ENCODE results near the gene SMYD3.

Gene SMYD3

GRCh38 chr1:246283771-246284410 lies 223.2 kb downstream of the SMYD3 start:
- H3K9ac ChIP-seq (ENCODE audit: low read depth in 1 of 2, low read length in 2 of 2) = no peak overlapping the region
- no peaks in the 10 kb centered on the region for H3K27me3 ChIP-seq (ENCODE audit: control insufficient read depth in 2 of 2, insufficient read depth in 2 of 2, low read length in 2 of 2)
- no peak overlapping the region for H3K4me3 ChIP-seq (ENCODE audit: low read length in 2 of 2)
- H3K36me3 ChIP-seq (ENCODE audit: control insufficient read depth in 2 of 2, insufficient read depth in 2 of 2, low read length in 2 of 2) = no peaks in the 10 kb centered on the region
- H3K27ac ChIP-seq (ENCODE audit: low read depth in 2 of 2, low read length in 2 of 2) = no peak overlapping the region
- H3K4me1 ChIP-seq (ENCODE audit: control insufficient read depth in 2 of 2, insufficient read depth in 2 of 2, low read length in 2 of 2) = no peaks in the 10 kb centered on the region
- H3K9me3 ChIP-seq (ENCODE audit: control insufficient read depth in 2 of 2, low read length in 2 of 2) = no peaks in the 10 kb centered on the region

GRCh38 chr1:246281639-246282038 lies 225.4 kb downstream of the SMYD3 start:
- no peak overlapping the region for H3K27ac ChIP-seq (ENCODE audit: low read depth in 2 of 2, low read length in 2 of 2)
- no peak overlapping the region for H3K9ac ChIP-seq (ENCODE audit: low read depth in 1 of 2, low read length in 2 of 2)
- H3K27me3 ChIP-seq (ENCODE audit: control insufficient read depth in 2 of 2, insufficient read depth in 2 of 2, low read length in 2 of 2) = no peaks in the 10 kb centered on the region
- H3K36me3 ChIP-seq (ENCODE audit: control insufficient read depth in 2 of 2, insufficient read depth in 2 of 2, low read length in 2 of 2) = no peaks in the 10 kb centered on the region
- no peaks in the 10 kb centered on the region for H3K4me1 ChIP-seq (ENCODE audit: control insufficient read depth in 2 of 2, insufficient read depth in 2 of 2, low read length in 2 of 2)
- H3K9me3 ChIP-seq (ENCODE audit: control insufficient read depth in 2 of 2, low read length in 2 of 2) = no peaks in the 10 kb centered on the region
- no peak overlapping the region for H3K4me3 ChIP-seq (ENCODE audit: low read length in 2 of 2)

GRCh38 chr1:246281195-246281594 lies 225.9 kb downstream of the SMYD3 start:
- no peak overlapping the region for H3K9ac ChIP-seq (ENCODE audit: low read depth in 1 of 2, low read length in 2 of 2)
- no peaks in the 10 kb centered on the region for H3K27me3 ChIP-seq (ENCODE audit: control insufficient read depth in 2 of 2, insufficient read depth in 2 of 2, low read length in 2 of 2)
- no peak overlapping the region for H3K27ac ChIP-seq (ENCODE audit: low read depth in 2 of 2, low read length in 2 of 2)
- H3K4me1 ChIP-seq (ENCODE audit: control insufficient read depth in 2 of 2, insufficient read depth in 2 of 2, low read length in 2 of 2) = no peaks in the 10 kb centered on the region
- H3K4me3 ChIP-seq (ENCODE audit: low read length in 2 of 2) = no peak overlapping the region
- no peaks in the 10 kb centered on the region for H3K36me3 ChIP-seq (ENCODE audit: control insufficient read depth in 2 of 2, insufficient read depth in 2 of 2, low read length in 2 of 2)
- no peaks in the 10 kb centered on the region for H3K9me3 ChIP-seq (ENCODE audit: control insufficient read depth in 2 of 2, low read length in 2 of 2)

- Histone ChIP-seq H3K36me3 (ENCODE audit: control insufficient read depth in 2 of 2, insufficient read depth in 2 of 2, low read length in 2 of 2) (no peaks in the 10 kb centered on the region), H3K4me1 (ENCODE audit: control insufficient read depth in 2 of 2, insufficient read depth in 2 of 2, low read length in 2 of 2) (no peaks in the 10 kb centered on the region), H3K9ac (ENCODE audit: low read depth in 1 of 2, low read length in 2 of 2) (no peak overlapping the region), H3K9me3 (ENCODE audit: control insufficient read depth in 2 of 2, low read length in 2 of 2) (no peaks in the 10 kb centered on the region), H3K4me3 (ENCODE audit: low read length in 2 of 2) (no peak overlapping the region), H3K27me3 (ENCODE audit: control insufficient read depth in 2 of 2, insufficient read depth in 2 of 2, low read length in 2 of 2) (no peaks in the 10 kb centered on the region), H3K27ac (ENCODE audit: low read depth in 2 of 2, low read length in 2 of 2) (no peak overlapping the region)
These were observed 226.5 kb downstream of the SMYD3 start for GRCh38 chr1:246280551-246280950.

GRCh38 chr1:246279402-246279801 lies 227.7 kb downstream of the SMYD3 start:
- no peak overlapping the region for H3K27ac ChIP-seq (ENCODE audit: low read depth in 2 of 2, low read length in 2 of 2)
- H3K4me1 ChIP-seq (ENCODE audit: control insufficient read depth in 2 of 2, insufficient read depth in 2 of 2, low read length in 2 of 2) = no peaks in the 10 kb centered on the region
- H3K9ac ChIP-seq (ENCODE audit: low read depth in 1 of 2, low read length in 2 of 2) = no peak overlapping the region
- H3K27me3 ChIP-seq (ENCODE audit: control insufficient read depth in 2 of 2, insufficient read depth in 2 of 2, low read length in 2 of 2) = no peaks in the 10 kb centered on the region
- H3K4me3 ChIP-seq (ENCODE audit: low read length in 2 of 2) = no peak overlapping the region
- no peaks in the 10 kb centered on the region for H3K36me3 ChIP-seq (ENCODE audit: control insufficient read depth in 2 of 2, insufficient read depth in 2 of 2, low read length in 2 of 2)
- no peaks in the 10 kb centered on the region for H3K9me3 ChIP-seq (ENCODE audit: control insufficient read depth in 2 of 2, low read length in 2 of 2)

GRCh38 chr1:246278371-246278770 lies 228.7 kb downstream of the SMYD3 start:
- Histone ChIP-seq H3K4me1 (ENCODE audit: control insufficient read depth in 2 of 2, insufficient read depth in 2 of 2, low read length in 2 of 2) (no peaks in the 10 kb centered on the region), H3K9me3 (ENCODE audit: control insufficient read depth in 2 of 2, low read length in 2 of 2) (no peaks in the 10 kb centered on the region), H3K36me3 (ENCODE audit: control insufficient read depth in 2 of 2, insufficient read depth in 2 of 2, low read length in 2 of 2) (no peaks in the 10 kb centered on the region), H3K4me3 (ENCODE audit: low read length in 2 of 2) (no peak overlapping the region), H3K27me3 (ENCODE audit: control insufficient read depth in 2 of 2, insufficient read depth in 2 of 2, low read length in 2 of 2) (no peaks in the 10 kb centered on the region), H3K27ac (ENCODE audit: low read depth in 2 of 2, low read length in 2 of 2) (no peak overlapping the region), H3K9ac (ENCODE audit: low read depth in 1 of 2, low read length in 2 of 2) (no peak overlapping the region)

GRCh38 chr1:246275036-246275435 lies 232.0 kb downstream of the SMYD3 start:
- Histone ChIP-seq H3K9me3 (ENCODE audit: control insufficient read depth in 2 of 2, low read length in 2 of 2) (no peaks in the 10 kb centered on the region), H3K27me3 (ENCODE audit: control insufficient read depth in 2 of 2, insufficient read depth in 2 of 2, low read length in 2 of 2) (no peaks in the 10 kb centered on the region), H3K9ac (ENCODE audit: low read depth in 1 of 2, low read length in 2 of 2) (no peak overlapping the region), H3K4me3 (ENCODE audit: low read length in 2 of 2) (no peak overlapping the region), H3K27ac (ENCODE audit: low read depth in 2 of 2, low read length in 2 of 2) (no peak overlapping the region), H3K4me1 (ENCODE audit: control insufficient read depth in 2 of 2, insufficient read depth in 2 of 2, low read length in 2 of 2) (no peaks in the 10 kb centered on the region), H3K36me3 (ENCODE audit: control insufficient read depth in 2 of 2, insufficient read depth in 2 of 2, low read length in 2 of 2) (no peaks in the 10 kb centered on the region)

- no peak overlapping the region for H3K9ac ChIP-seq (ENCODE audit: low read depth in 1 of 2, low read length in 2 of 2)
- H3K27ac ChIP-seq (ENCODE audit: low read depth in 2 of 2, low read length in 2 of 2) = no peak overlapping the region
- H3K9me3 ChIP-seq (ENCODE audit: control insufficient read depth in 2 of 2, low read length in 2 of 2) = no peaks in the 10 kb centered on the region
- no peaks in the 10 kb centered on the region for H3K27me3 ChIP-seq (ENCODE audit: control insufficient read depth in 2 of 2, insufficient read depth in 2 of 2, low read length in 2 of 2)
- no peaks in the 10 kb centered on the region for H3K36me3 ChIP-seq (ENCODE audit: control insufficient read depth in 2 of 2, insufficient read depth in 2 of 2, low read length in 2 of 2)
- H3K4me1 ChIP-seq (ENCODE audit: control insufficient read depth in 2 of 2, insufficient read depth in 2 of 2, low read length in 2 of 2) = no peaks in the 10 kb centered on the region
- H3K4me3 ChIP-seq (ENCODE audit: low read length in 2 of 2) = no peak overlapping the region
These were observed 232.9 kb downstream of the SMYD3 start for GRCh38 chr1:246274186-246274585.

GRCh38 chr1:246271516-246271915 lies 235.6 kb downstream of the SMYD3 start:
- Histone ChIP-seq H3K4me3 (ENCODE audit: low read length in 2 of 2) (no peak overlapping the region), H3K9ac (ENCODE audit: low read depth in 1 of 2, low read length in 2 of 2) (no peak overlapping the region), H3K27me3 (ENCODE audit: control insufficient read depth in 2 of 2, insufficient read depth in 2 of 2, low read length in 2 of 2) (no peaks in the 10 kb centered on the region), H3K27ac (ENCODE audit: low read depth in 2 of 2, low read length in 2 of 2) (no peak overlapping the region), H3K9me3 (ENCODE audit: control insufficient read depth in 2 of 2, low read length in 2 of 2) (no peaks in the 10 kb centered on the region), H3K4me1 (ENCODE audit: control insufficient read depth in 2 of 2, insufficient read depth in 2 of 2, low read length in 2 of 2) (no peaks in the 10 kb centered on the region), H3K36me3 (ENCODE audit: control insufficient read depth in 2 of 2, insufficient read depth in 2 of 2, low read length in 2 of 2) (no peaks in the 10 kb centered on the region)

GRCh38 chr1:246270236-246270635 lies 236.8 kb downstream of the SMYD3 start:
- Histone ChIP-seq H3K4me3 (ENCODE audit: low read length in 2 of 2) (no peak overlapping the region), H3K9ac (ENCODE audit: low read depth in 1 of 2, low read length in 2 of 2) (no peak overlapping the region), H3K27ac (ENCODE audit: low read depth in 2 of 2, low read length in 2 of 2) (no peak overlapping the region), H3K36me3 (ENCODE audit: control insufficient read depth in 2 of 2, insufficient read depth in 2 of 2, low read length in 2 of 2) (no peaks in the 10 kb centered on the region), H3K4me1 (ENCODE audit: control insufficient read depth in 2 of 2, insufficient read depth in 2 of 2, low read length in 2 of 2) (no peaks in the 10 kb centered on the region), H3K9me3 (ENCODE audit: control insufficient read depth in 2 of 2, low read length in 2 of 2) (no peaks in the 10 kb centered on the region), H3K27me3 (ENCODE audit: control insufficient read depth in 2 of 2, insufficient read depth in 2 of 2, low read length in 2 of 2) (no peaks in the 10 kb centered on the region)

- Histone ChIP-seq H3K4me1 (ENCODE audit: control insufficient read depth in 2 of 2, insufficient read depth in 2 of 2, low read length in 2 of 2) (no peaks in the 10 kb centered on the region), H3K36me3 (ENCODE audit: control insufficient read depth in 2 of 2, insufficient read depth in 2 of 2, low read length in 2 of 2) (no peaks in the 10 kb centered on the region)
These were observed 237.6 kb downstream of the SMYD3 start for GRCh38 chr1:246269466-246269865.

More at GRCh38 chr1:246269466-246269865, 237.6 kb downstream of the SMYD3 start:
- H3K9ac ChIP-seq (ENCODE audit: low read depth in 1 of 2, low read length in 2 of 2) = no peak overlapping the region
- no peaks in the 10 kb centered on the region for H3K27me3 ChIP-seq (ENCODE audit: control insufficient read depth in 2 of 2, insufficient read depth in 2 of 2, low read length in 2 of 2)
- H3K27ac ChIP-seq (ENCODE audit: low read depth in 2 of 2, low read length in 2 of 2) = no peak overlapping the region
- no peak overlapping the region for H3K4me3 ChIP-seq (ENCODE audit: low read length in 2 of 2)
- no peaks in the 10 kb centered on the region for H3K9me3 ChIP-seq (ENCODE audit: control insufficient read depth in 2 of 2, low read length in 2 of 2)

Measured in mucosa of rectum (tissue), 2 donors.